ENCODE measurements around the gene PRR13.

DNA sequence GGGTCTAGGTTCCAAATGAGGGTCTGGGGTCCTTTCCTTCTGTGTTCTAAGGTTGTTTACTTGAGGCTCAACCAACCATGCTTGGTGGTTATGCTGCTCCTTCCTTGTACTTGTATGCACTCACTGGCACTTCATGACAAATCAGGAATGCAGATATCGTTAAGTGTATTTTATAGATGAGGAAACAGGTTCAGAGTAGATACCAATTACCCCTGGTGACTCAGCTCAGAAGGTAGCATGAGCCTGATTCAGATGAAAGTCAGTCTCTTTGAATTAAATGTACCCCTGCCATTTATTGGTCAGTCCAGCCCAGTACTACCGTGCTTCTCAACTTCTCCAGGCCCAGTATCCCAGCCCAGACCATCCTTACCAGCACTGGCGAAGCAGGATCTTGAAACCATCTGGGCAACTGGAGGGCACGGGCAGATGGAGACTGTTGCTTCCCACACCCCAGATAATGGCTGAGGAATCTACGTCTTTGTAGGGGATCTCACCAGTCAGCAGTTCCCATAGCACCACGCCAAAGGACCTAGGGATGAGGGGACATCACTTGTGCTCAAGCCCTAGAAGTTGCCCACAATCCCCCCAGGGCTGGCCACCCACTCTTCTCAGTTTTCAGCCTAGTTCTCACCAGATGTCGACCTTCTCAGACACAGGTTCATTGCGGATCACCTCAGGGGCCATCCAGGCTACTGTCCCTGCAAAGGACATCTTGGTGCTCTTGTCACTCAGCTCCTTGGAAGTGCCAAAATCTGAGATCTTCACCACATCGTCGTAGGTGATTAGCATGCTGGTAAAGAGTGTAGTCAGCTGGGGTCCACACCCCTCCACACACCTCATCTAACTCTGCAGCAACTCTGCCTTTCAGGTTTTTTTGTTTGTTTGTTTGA, 43.4 kb downstream of the PRR13 start:
- TF ChIP-seq, protein P1, sequence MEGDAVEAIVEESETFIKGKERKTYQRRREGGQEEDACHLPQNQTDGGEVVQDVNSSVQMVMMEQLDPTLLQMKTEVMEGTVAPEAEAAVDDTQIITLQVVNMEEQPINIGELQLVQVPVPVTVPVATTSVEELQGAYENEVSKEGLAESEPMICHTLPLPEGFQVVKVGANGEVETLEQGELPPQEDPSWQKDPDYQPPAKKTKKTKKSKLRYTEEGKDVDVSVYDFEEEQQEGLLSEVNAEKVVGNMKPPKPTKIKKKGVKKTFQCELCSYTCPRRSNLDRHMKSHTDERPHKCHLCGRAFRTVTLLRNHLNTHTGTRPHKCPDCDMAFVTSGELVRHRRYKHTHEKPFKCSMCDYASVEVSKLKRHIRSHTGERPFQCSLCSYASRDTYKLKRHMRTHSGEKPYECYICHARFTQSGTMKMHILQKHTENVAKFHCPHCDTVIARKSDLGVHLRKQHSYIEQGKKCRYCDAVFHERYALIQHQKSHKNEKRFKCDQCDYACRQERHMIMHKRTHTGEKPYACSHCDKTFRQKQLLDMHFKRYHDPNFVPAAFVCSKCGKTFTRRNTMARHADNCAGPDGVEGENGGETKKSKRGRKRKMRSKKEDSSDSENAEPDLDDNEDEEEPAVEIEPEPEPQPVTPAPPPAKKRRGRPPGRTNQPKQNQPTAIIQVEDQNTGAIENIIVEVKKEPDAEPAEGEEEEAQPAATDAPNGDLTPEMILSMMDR (IDR thresholded peaks at IDR 0.05), result no peak
- TF ChIP-seq POLR2A (IDR thresholded peaks at IDR 0.05), result no peak
